Activated T-cell treated with anti-CD3 and anti-CD28 coated beads, Interleukin-2, amount 50 U/mL, for 48 hours (primary cell): ENCODE measurements around the gene SPOP.
A peak's percentile ranks its signal among the peaks of the same experiment; 100 is the strongest.
"Not testable (repeated sequence)": the region's sequence is repeated elsewhere in the genome, so short reads cannot be mapped to it uniquely, and the experiment has no call there.

Experiments
- DNase-seq, 2 experiments: peaks; one replicate each; pipeline ENCODE4 v3.0.0-alpha.2; 2020

The SPOP gene

GRCh38 chr17:49571283-49571682, 106.6 kb downstream of the SPOP start:
- DNase-seq: no peak

- no peak for DNase-seq
Observed at GRCh38 chr17:49570540-49571242, 107.2 kb downstream of the SPOP start.

GRCh38 chr17:49568695-49569047, 109.2 kb downstream of the SPOP start:
- not testable (repeated sequence) for DNase-seq

GRCh38 chr17:49567871-49568694, 109.8 kb downstream of the SPOP start:
- peak; percentile 94 to 95 for DNase-seq

GRCh38 chr17:49567104-49567521, 110.8 kb downstream of the SPOP start:
- no peak for DNase-seq

- no peak for DNase-seq
Observed at GRCh38 chr17:49566668-49567071, 111.2 kb downstream of the SPOP start.

- DNase-seq: peak; percentile 46
Observed at GRCh38 chr17:49565948-49566491, 111.9 kb downstream of the SPOP start.

GRCh38 chr17:49564638-49565037, 113.3 kb downstream of the SPOP start:
- DNase-seq: no peak

- peak; percentile 54 for DNase-seq
Observed at GRCh38 chr17:49557312-49558024, 120.4 kb downstream of the SPOP start.

- peak; percentile 92 to 94 for DNase-seq
Observed at GRCh38 chr17:49556223-49556943, 121.5 kb downstream of the SPOP start.

GRCh38 chr17:49555495-49556222, 122.2 kb downstream of the SPOP start:
- no peak for DNase-seq

GRCh38 chr17:49554694-49555494, 123.0 kb downstream of the SPOP start:
- no peak for DNase-seq

GRCh38 chr17:49553676-49554335, 124.1 kb downstream of the SPOP start:
- no peak for DNase-seq

- no peak for DNase-seq
Observed at GRCh38 chr17:49552070-49552751, 125.7 kb downstream of the SPOP start.

- no peak for DNase-seq
Observed at GRCh38 chr17:49551221-49552069, 126.5 kb downstream of the SPOP start.

- not testable (repeated sequence) for DNase-seq
Observed at GRCh38 chr17:49550764-49551163, 127.1 kb downstream of the SPOP start.

GRCh38 chr17:49549691-49550678, 127.9 kb downstream of the SPOP start:
- DNase-seq: no peak

GRCh38 chr17:49549311-49549605, 128.6 kb downstream of the SPOP start:
- DNase-seq: no peak
